Loucy (cell line): ENCODE measurements around the gene FBXO22.

Source experiments
- EZH2phosphoT487 ChIP-seq: fragments of 200-600 bp; IDR thresholded peaks from 2 replicates; pipeline ENCODE4 v1.6.1; 2018; ENCODE audit warnings: antibody characterized with exemption, mild to moderate bottlenecking, moderate library complexity, borderline replicate concordance
- TF ChIP-seq, protein P1 (sequence below): fragments of 200-600 bp; sonication (generic); conservative IDR thresholded peaks from 2 replicates; pipeline ENCODE4 v1.5.1; 2014; ENCODE audit warnings: mild to moderate bottlenecking, antibody characterized with exemption, low read length

GRCh38 chr15:75928680-75929608 lies 25.3 kb downstream of the FBXO22 start:
- TF ChIP-seq, protein P1, sequence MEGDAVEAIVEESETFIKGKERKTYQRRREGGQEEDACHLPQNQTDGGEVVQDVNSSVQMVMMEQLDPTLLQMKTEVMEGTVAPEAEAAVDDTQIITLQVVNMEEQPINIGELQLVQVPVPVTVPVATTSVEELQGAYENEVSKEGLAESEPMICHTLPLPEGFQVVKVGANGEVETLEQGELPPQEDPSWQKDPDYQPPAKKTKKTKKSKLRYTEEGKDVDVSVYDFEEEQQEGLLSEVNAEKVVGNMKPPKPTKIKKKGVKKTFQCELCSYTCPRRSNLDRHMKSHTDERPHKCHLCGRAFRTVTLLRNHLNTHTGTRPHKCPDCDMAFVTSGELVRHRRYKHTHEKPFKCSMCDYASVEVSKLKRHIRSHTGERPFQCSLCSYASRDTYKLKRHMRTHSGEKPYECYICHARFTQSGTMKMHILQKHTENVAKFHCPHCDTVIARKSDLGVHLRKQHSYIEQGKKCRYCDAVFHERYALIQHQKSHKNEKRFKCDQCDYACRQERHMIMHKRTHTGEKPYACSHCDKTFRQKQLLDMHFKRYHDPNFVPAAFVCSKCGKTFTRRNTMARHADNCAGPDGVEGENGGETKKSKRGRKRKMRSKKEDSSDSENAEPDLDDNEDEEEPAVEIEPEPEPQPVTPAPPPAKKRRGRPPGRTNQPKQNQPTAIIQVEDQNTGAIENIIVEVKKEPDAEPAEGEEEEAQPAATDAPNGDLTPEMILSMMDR = peak; percentile 38
- TF ChIP-seq EZH2phosphoT487 = no peak
